Measurements from ENCODE around the gene GDPD3. TPM values are rescaled to one million over a fixed set of nuclear protein-coding genes. Genes with fewer than 3 reads are reported as not detected.

The GDPD3 gene
- total RNA-seq, 1 donor from 2014 or later, result 1.8 TPM

DNA sequence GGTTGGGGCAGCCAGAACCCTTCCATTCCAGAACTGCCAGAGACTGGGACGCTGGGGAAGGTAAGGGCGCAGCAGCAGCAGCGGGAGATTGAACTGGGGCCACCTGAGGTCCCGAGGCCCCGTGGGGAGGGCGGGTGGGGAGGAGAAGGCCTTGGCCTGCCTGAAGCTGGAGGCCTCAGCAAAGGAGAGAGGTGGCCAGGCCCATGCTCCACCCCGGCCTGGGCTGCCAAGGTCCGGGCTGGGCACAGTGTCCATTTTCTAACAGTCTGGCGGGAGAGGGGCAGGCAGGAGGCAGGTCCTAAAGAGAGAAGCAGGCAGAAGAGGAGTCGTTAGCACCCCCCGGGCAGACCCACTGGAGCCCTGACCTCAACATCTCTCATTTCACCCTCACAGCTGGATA, 1.1 kb upstream of the GDPD3 start:
- Histone ChIP-seq H4K20me1 (ENCODE audit: insufficient read depth, low read length) (no peaks in the 10 kb centered on the region), H3K4me1 (ENCODE audit: insufficient read depth, low read length) (no peaks in the 10 kb centered on the region), H3K4me2 (ENCODE audit: low read length) (no peak overlapping the region), H3K9ac (ENCODE audit: low read length) (no peak overlapping the region), H3K27me3 (ENCODE audit: insufficient read depth, low read length) (no peaks in the 10 kb centered on the region), H2AFZ (ENCODE audit: low read depth, low read length) (no peak overlapping the region), H3K36me3 (ENCODE audit: insufficient read depth, low read length) (peaks cover 9% of the 10 kb centered on the region), H3K9me3 (ENCODE audit: insufficient read depth, low read depth, low read length) (no peaks in the 10 kb centered on the region), H3K79me2 (ENCODE audit: insufficient read depth, low read length) (no peaks in the 10 kb centered on the region), H3K4me3 (ENCODE audit: insufficient read depth, low read depth, low read length) (no peak overlapping the region), H3K27ac (ENCODE audit: low read depth, low read length) (no peak overlapping the region)
- no peak overlapping the region for H3K4me3 Mint-ChIP-seq (ENCODE audit: unreplicated experiment)
- TF ChIP-seq, protein P1, sequence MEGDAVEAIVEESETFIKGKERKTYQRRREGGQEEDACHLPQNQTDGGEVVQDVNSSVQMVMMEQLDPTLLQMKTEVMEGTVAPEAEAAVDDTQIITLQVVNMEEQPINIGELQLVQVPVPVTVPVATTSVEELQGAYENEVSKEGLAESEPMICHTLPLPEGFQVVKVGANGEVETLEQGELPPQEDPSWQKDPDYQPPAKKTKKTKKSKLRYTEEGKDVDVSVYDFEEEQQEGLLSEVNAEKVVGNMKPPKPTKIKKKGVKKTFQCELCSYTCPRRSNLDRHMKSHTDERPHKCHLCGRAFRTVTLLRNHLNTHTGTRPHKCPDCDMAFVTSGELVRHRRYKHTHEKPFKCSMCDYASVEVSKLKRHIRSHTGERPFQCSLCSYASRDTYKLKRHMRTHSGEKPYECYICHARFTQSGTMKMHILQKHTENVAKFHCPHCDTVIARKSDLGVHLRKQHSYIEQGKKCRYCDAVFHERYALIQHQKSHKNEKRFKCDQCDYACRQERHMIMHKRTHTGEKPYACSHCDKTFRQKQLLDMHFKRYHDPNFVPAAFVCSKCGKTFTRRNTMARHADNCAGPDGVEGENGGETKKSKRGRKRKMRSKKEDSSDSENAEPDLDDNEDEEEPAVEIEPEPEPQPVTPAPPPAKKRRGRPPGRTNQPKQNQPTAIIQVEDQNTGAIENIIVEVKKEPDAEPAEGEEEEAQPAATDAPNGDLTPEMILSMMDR (IDR thresholded peaks at IDR 0.05; ENCODE audit: insufficient read depth, low read depth, low read length), result no peak
- no peak for TF ChIP-seq EZH2 (IDR thresholded peaks at IDR 0.05; ENCODE audit: insufficient read depth, low read length)
- H3K9me3 Mint-ChIP-seq (ENCODE audit: unreplicated experiment), result no peaks in the 10 kb centered on the region
- H3K27ac Mint-ChIP-seq (ENCODE audit: unreplicated experiment), result no peak overlapping the region
- H3K27me3 Mint-ChIP-seq (ENCODE audit: low read depth, unreplicated experiment), result no peaks in the 10 kb centered on the region
- DNase-seq (ENCODE audit: low read depth), result no peak
- FAIRE-seq, result no peak
- H3K4me1 Mint-ChIP-seq (ENCODE audit: low read depth, unreplicated experiment), result peaks cover 6% of the 10 kb centered on the region
- peaks cover 9% of the 10 kb centered on the region for H3K36me3 Mint-ChIP-seq (ENCODE audit: low read depth, unreplicated experiment)

GRCh38 chr16:30113711-30114333, 485 bp upstream of the GDPD3 start:
- H3K4me1 Mint-ChIP-seq (ENCODE audit: low read depth, unreplicated experiment), result peaks cover 6% of the 10 kb centered on the region
- no peak overlapping the region for H3K27ac Mint-ChIP-seq (ENCODE audit: unreplicated experiment)

More at GRCh38 chr16:30113711-30114333, 485 bp upstream of the GDPD3 start:
- Mint-ChIP-seq H3K4me3 (ENCODE audit: unreplicated experiment) (no peak overlapping the region), H3K36me3 (ENCODE audit: low read depth, unreplicated experiment) (peaks cover 9% of the 10 kb centered on the region), H3K9me3 (ENCODE audit: unreplicated experiment) (no peaks in the 10 kb centered on the region), H3K27me3 (ENCODE audit: low read depth, unreplicated experiment) (no peaks in the 10 kb centered on the region)
- H3K9ac ChIP-seq (ENCODE audit: low read length), result no peak overlapping the region
- TF ChIP-seq, protein P1 (IDR thresholded peaks at IDR 0.05; ENCODE audit: insufficient read depth, low read depth, low read length), result no peak
- TF ChIP-seq EZH2 (IDR thresholded peaks at IDR 0.05; ENCODE audit: insufficient read depth, low read length), result no peak
- no peaks in the 10 kb centered on the region for H3K4me1 ChIP-seq (ENCODE audit: insufficient read depth, low read length)
- H3K9me3 ChIP-seq (ENCODE audit: insufficient read depth, low read depth, low read length), result no peaks in the 10 kb centered on the region
- H3K79me2 ChIP-seq (ENCODE audit: insufficient read depth, low read length), result no peaks in the 10 kb centered on the region
- DNase-seq (ENCODE audit: low read depth) (no peak), FAIRE-seq (no peak)
- H2AFZ ChIP-seq (ENCODE audit: low read depth, low read length), result no peak overlapping the region
- peaks cover 9% of the 10 kb centered on the region for H3K36me3 ChIP-seq (ENCODE audit: insufficient read depth, low read length)
- H3K4me2 ChIP-seq (ENCODE audit: low read length), result no peak overlapping the region
- H3K27me3 ChIP-seq (ENCODE audit: insufficient read depth, low read length), result no peaks in the 10 kb centered on the region
- H3K4me3 ChIP-seq (ENCODE audit: insufficient read depth, low read depth, low read length), result no peak overlapping the region
- H4K20me1 ChIP-seq (ENCODE audit: insufficient read depth, low read length), result no peaks in the 10 kb centered on the region
- no peak overlapping the region for H3K27ac ChIP-seq (ENCODE audit: low read depth, low read length)
